ENCODE data around the gene CD300C. TPM values are rescaled to one million over a fixed set of nuclear protein-coding genes. Genes with fewer than 3 reads are reported as not detected.

Gene CD300C
- total RNA-seq, 2 donors from 2014 or later, result 0.35 to 1.1 TPM

DNA sequence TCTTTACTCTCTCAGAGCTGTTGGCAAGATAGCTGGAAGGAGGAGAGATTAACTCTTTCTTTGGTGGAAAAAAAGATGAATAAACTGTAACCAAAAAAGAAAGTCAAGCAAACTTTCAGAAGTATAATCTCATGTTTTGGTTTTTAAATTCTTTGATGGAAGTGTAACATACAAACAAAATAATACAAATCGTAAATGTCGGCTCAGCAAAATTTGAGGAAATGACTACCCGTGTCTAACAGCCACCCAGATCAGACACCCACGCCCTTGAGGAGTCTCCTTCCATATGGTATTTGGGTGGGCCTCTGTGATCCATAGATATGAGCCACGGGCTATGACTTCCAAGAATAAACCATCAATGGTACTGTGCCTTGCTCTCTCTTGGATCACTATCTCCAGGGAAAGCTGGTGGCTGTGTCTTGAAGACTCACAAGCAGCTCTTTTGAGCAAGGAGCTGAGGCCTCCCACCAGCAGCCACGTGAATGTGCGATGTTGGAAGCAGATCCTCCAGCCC is 9.6 kb upstream of the CD300C start:
- DNase-seq, result no peak
- H3K9ac ChIP-seq (ENCODE audit: low read depth in 2 of 2, low read length in 2 of 2), result no peak overlapping the region

DNA sequence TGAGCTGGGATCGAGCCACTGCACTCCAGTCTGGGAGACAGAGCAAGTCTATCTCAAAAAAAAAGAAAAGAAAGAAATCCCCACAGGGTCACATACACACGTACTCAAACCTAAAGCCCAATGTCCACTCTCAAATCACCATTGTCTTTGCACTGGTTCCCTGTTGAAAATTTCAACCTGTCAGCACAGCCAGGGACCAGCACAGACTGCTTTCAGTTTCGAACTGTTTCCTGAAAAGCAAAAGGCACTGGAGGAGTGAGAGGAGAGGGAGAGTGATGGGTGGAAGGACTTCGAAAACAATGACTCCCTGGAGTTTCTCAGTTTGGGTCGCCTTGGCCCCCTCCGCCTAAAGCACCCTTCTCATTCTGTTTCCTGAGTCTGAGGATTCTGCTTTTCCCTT is 9.0 kb upstream of the CD300C start:
- TF ChIP-seq, protein P1, sequence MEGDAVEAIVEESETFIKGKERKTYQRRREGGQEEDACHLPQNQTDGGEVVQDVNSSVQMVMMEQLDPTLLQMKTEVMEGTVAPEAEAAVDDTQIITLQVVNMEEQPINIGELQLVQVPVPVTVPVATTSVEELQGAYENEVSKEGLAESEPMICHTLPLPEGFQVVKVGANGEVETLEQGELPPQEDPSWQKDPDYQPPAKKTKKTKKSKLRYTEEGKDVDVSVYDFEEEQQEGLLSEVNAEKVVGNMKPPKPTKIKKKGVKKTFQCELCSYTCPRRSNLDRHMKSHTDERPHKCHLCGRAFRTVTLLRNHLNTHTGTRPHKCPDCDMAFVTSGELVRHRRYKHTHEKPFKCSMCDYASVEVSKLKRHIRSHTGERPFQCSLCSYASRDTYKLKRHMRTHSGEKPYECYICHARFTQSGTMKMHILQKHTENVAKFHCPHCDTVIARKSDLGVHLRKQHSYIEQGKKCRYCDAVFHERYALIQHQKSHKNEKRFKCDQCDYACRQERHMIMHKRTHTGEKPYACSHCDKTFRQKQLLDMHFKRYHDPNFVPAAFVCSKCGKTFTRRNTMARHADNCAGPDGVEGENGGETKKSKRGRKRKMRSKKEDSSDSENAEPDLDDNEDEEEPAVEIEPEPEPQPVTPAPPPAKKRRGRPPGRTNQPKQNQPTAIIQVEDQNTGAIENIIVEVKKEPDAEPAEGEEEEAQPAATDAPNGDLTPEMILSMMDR (IDR thresholded peaks at IDR 0.05), result no peak
- DNase-seq, result no peak
- H3K4me3 ChIP-seq, result no peak overlapping the region
- no peak overlapping the region for H3K9ac ChIP-seq (ENCODE audit: low read depth in 2 of 2, low read length in 2 of 2)
- no peaks in the 10 kb centered on the region for H3K9me3 ChIP-seq
- H3K27ac ChIP-seq, result no peak overlapping the region
- H3K4me1 ChIP-seq, result no peaks in the 10 kb centered on the region
- H3K36me3 ChIP-seq, result no peaks in the 10 kb centered on the region
- intact Hi-C loops (cut with DNase I), result no loop called here
- no peaks in the 10 kb centered on the region for H3K27me3 ChIP-seq

More for the DNA sequence above, 9.6 kb upstream of the CD300C start:
- Histone ChIP-seq H3K27ac (no peak overlapping the region), H3K9me3 (no peaks in the 10 kb centered on the region), H3K27me3 (no peaks in the 10 kb centered on the region), H3K4me1 (no peaks in the 10 kb centered on the region), H3K36me3 (no peaks in the 10 kb centered on the region), H3K4me3 (no peak overlapping the region)
- intact Hi-C loops (cut with DNase I), result no loop called here
- TF ChIP-seq, protein P1 (IDR thresholded peaks at IDR 0.05), result no peak

DNA sequence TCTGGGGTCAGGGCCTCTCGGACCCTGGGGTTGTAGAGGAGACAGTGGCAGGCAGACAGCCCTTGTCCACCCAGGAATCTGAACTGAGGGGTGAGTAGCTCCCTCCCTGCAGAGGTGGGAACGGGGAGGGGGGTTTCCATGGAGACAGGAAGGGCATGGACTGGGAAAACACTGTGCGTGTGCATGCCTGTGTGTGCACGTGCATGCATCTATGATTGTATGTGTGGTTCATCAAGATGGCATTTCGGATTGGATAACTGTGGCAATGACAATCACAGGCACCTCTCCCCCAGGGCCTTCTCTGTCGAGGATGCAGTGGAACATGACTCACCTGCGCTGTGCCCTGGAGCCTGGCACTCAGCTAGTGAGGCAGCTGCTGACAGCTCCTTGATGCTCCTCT is 6.1 kb upstream of the CD300C start:
- no peak for DNase-seq

DNA sequence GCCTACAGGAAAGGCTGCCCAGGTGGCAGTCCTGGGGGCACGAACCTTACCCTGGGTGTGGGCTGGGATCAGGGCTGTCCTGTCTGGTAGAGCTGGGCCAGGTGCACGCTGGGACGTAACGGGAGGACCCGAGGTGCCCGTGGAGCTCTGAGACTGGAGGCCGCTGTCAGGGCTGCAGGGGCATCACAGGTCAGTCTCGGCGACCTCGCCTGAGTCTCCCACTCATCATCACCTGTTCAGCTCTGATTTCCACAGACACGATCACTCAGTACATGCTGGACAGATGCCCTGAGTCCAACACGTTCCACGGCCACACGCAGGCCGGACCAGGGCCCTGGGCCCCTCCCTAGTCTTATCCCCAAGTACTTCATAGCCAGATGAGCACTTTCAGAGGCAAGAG is 4.7 kb upstream of the CD300C start:
- Histone ChIP-seq H3K27ac (no peak overlapping the region), H3K27me3 (no peaks in the 10 kb centered on the region), H3K9me3 (no peaks in the 10 kb centered on the region), H3K9ac (ENCODE audit: low read depth in 2 of 2, low read length in 2 of 2) (no peak overlapping the region), H3K36me3 (no peaks in the 10 kb centered on the region), H3K4me1 (no peaks in the 10 kb centered on the region), H3K4me3 (no peak overlapping the region)
- intact Hi-C loops (cut with DNase I), result no loop called here
- TF ChIP-seq, protein P1 (IDR thresholded peaks at IDR 0.05), result no peak
- DNase-seq, result no peak

More for the DNA sequence above, 6.1 kb upstream of the CD300C start:
- intact Hi-C loops (cut with DNase I), result no loop called here
- H3K9me3 ChIP-seq, result no peaks in the 10 kb centered on the region
- no peak overlapping the region for H3K4me3 ChIP-seq
- H3K27ac ChIP-seq, result no peak overlapping the region
- no peaks in the 10 kb centered on the region for H3K36me3 ChIP-seq
- H3K9ac ChIP-seq (ENCODE audit: low read depth in 2 of 2, low read length in 2 of 2), result no peak overlapping the region
- TF ChIP-seq, protein P1 (IDR thresholded peaks at IDR 0.05), result no peak
- H3K4me1 ChIP-seq, result no peaks in the 10 kb centered on the region
- H3K27me3 ChIP-seq, result no peaks in the 10 kb centered on the region

DNA sequence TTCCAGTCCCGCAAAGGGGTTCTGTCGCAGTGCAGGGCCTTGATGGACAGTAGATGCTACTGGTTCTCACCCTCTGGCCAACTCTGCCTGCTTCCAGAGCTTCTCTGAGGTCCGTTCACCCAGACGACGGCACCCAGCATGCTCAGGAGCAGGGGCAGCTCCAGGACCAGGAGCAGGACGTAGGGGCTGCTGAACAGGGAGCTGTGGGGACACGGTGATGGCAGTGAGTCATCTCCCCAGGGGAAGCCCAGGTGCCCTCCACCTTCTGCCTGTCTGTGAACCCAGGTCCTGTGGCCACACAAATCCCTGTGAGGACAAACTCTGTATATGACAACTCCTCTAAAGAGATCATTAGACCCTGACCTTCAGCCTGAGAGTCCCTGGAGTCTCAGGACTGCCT is 3.4 kb upstream of the CD300C start:
- DNase-seq, result no peak
- intact Hi-C loops (cut with DNase I), result loop anchor here (5.0 kb wide), 1 partner anchor 53 kb away; no protein-coding TSS in a partner anchor
- Histone ChIP-seq H3K9me3 (no peaks in the 10 kb centered on the region), H3K9ac (ENCODE audit: low read depth in 2 of 2, low read length in 2 of 2) (no peak overlapping the region), H3K27me3 (no peaks in the 10 kb centered on the region), H3K4me1 (no peaks in the 10 kb centered on the region), H3K4me3 (no peak overlapping the region), H3K36me3 (no peaks in the 10 kb centered on the region), H3K27ac (no peak overlapping the region)
- TF ChIP-seq, protein P1 (IDR thresholded peaks at IDR 0.05), result no peak
